Astrocyte of the cerebellum (primary cell): ENCODE measurements around the gene WDR20.
"Not testable (repeated sequence)": the region's sequence is repeated elsewhere in the genome, so short reads cannot be mapped to it uniquely, and the experiment has no call there.

Experiments used
- DNase-seq: peaks from one replicate; pipeline ENCODE4 v3.0.0-alpha.2; 2011; ENCODE audit warnings: low read depth
- H3K4me3 ChIP-seq: 2 replicates; pipeline ENCODE4 v1.5.1; 2011; ENCODE audit warnings: mild to moderate bottlenecking, low read depth, low read length, moderate library complexity
- CTCF ChIP-seq: IDR thresholded peaks from 2 replicates; pipeline ENCODE4 v1.5.1; 2012; ENCODE audit warnings: low read length, low read depth, moderate library complexity, mild to moderate bottlenecking; ENCODE audit errors: missing control alignments
- in situ Hi-C: cut with HindIII; loops from 2 replicates; pipeline ENCODE4 v1.10.0; 2017; ENCODE audit warnings: low sequenced_read_pairs

WDR20 gene

GRCh38 chr14:102140750-102141145 is 1.1 kb downstream of the WDR20 start:
- in situ Hi-C loops: no loop called here
- H3K4me3 ChIP-seq: peak overlapping the region; percentile 95
- TF ChIP-seq CTCF: no peak
- DNase-seq: no peak

GRCh38 chr14:102141797-102142196 is 2.1 kb downstream of the WDR20 start:
- H3K4me3 ChIP-seq: no peak overlapping the region
- in situ Hi-C loops: no loop called here
- TF ChIP-seq CTCF: no peak
- no peak for DNase-seq

- DNase-seq: no peak
- no peak for TF ChIP-seq CTCF
- H3K4me3 ChIP-seq: no peak overlapping the region
- in situ Hi-C loops: no loop called here
These were observed 5.2 kb downstream of the WDR20 start for GRCh38 chr14:102144914-102145313.

- TF ChIP-seq CTCF: no peak
- no peak for DNase-seq
- no peak overlapping the region for H3K4me3 ChIP-seq
- in situ Hi-C loops: no loop called here
These were observed 5.7 kb downstream of the WDR20 start for GRCh38 chr14:102145395-102145794.

GRCh38 chr14:102146423-102146822 is 6.7 kb downstream of the WDR20 start:
- in situ Hi-C loops: no loop called here
- H3K4me3 ChIP-seq: no peak overlapping the region
- no peak for TF ChIP-seq CTCF
- DNase-seq: no peak

- in situ Hi-C loops: no loop called here
- DNase-seq: no peak
- no peak for TF ChIP-seq CTCF
- H3K4me3 ChIP-seq: no peak overlapping the region
These were observed 10.4 kb downstream of the WDR20 start for GRCh38 chr14:102150083-102150482.

- TF ChIP-seq CTCF: no peak
- no peak overlapping the region for H3K4me3 ChIP-seq
- in situ Hi-C loops: no loop called here
- DNase-seq: no peak
These were observed 11.0 kb downstream of the WDR20 start for GRCh38 chr14:102150744-102151143.

- DNase-seq, in situ Hi-C loops, H3K4me3 ChIP-seq: not testable (repeated sequence)
These were observed 11.7 kb downstream of the WDR20 start for GRCh38 chr14:102151411-102151810.
